Vagina (tissue), 2 donors: ENCODE measurements around the gene EVI2A.

Experiments
- CTCF ChIP-seq, 3 experiments: fragments of 450-650 bp in 2 of 3; fragments of 200-600 bp in 1 of 3; sonication (generic) in 1 of 3; IDR thresholded peaks; one replicate each; pipeline ENCODE4 v1.5.1; 2017 to 2019; ENCODE audit warnings: antibody characterized with exemption in 3 of 3, mild to moderate bottlenecking in 2 of 3, moderate library complexity in 2 of 3
- POLR2A ChIP-seq, 2 donors: fragments of 450-650 bp; IDR thresholded peaks; one replicate each; pipeline ENCODE4 v1.6.1; 2017; ENCODE audit warnings: antibody characterized with exemption in 2 of 2, mild to moderate bottlenecking in 2 of 2, moderate library complexity in 2 of 2

GRCh38 chr17:31311526-31311925 is 9.9 kb downstream of the EVI2A start:
- no peak for TF ChIP-seq POLR2A (IDR thresholded peaks at IDR 0.05)
- TF ChIP-seq CTCF (IDR thresholded peaks at IDR 0.05): no peak
